Ascending aorta (tissue), 2 donors: ENCODE data around the gene TAX1BP3. TPM values are rescaled to one million over a fixed set of nuclear protein-coding genes. Genes with fewer than 3 reads are reported as not detected.
A peak's percentile ranks its signal among the peaks of the same experiment; 100 is the strongest.

Source experiments
- DNase-seq, 2 donors: peaks; one replicate each; pipeline ENCODE4 v3.0.0-alpha.2; 2019; ENCODE audit warnings: low spot score in 2 of 2
- H3K27ac ChIP-seq, 2 donors: fragments of 200-600 bp; sonication (generic); one replicate each; pipeline ENCODE4 v1.5.1; 2016 to 2017; ENCODE audit warnings: mild to moderate bottlenecking in 1 of 2
- H3K27me3 ChIP-seq: fragments of 200-600 bp; sonication (generic); one replicate; pipeline ENCODE4 v1.5.1; 2017
- H3K36me3 ChIP-seq, 2 donors: fragments of 200-600 bp; sonication (generic); one replicate each; pipeline ENCODE4 v1.5.1; 2016
- H3K4me1 ChIP-seq, 2 donors: fragments of 200-600 bp; sonication (generic); one replicate each; pipeline ENCODE4 v1.5.1; 2016 to 2017; ENCODE audit warnings: mild to moderate bottlenecking in 1 of 2
- H3K4me3 ChIP-seq, 2 donors: fragments of 200-600 bp; sonication (generic); one replicate each; pipeline ENCODE4 v1.5.1; 2016 to 2017; ENCODE audit warnings: mild to moderate bottlenecking in 1 of 2
- H3K9me3 ChIP-seq, 2 donors: fragments of 200-600 bp; sonication (generic); one replicate each; pipeline ENCODE4 v1.5.1; 2016
- intact Hi-C: fragments of 100-400 bp; cut with DNase I; formaldehyde crosslinking; loops from one replicate; pipeline ENCODE4 v1.15.1; 2023
- total RNA-seq: library from RNA; depleted of rRNA; stranded (reverse); fragments of >200 nt; gene quantifications from one replicate; pipeline ENCODE4 v1.1.0, GENCODE V29; 2016
- TF ChIP-seq, protein P1 (sequence below), 3 experiments: fragments of 200-600 bp in 2 of 3; fragments of 450-650 bp in 1 of 3; sonication (generic) in 2 of 3; IDR thresholded peaks; one replicate each; pipeline ENCODE4 v1.5.1; 2016 to 2019; ENCODE audit warnings: antibody characterized with exemption in 3 of 3, mild to moderate bottlenecking in 1 of 3, moderate library complexity in 1 of 3

Gene TAX1BP3
- total RNA-seq, 1 donor from 2014 or later = 165 TPM

GRCh38 chr17:3678821-3679530, 10.6 kb upstream of the TAX1BP3 start:
- no peak for DNase-seq
- H3K4me3 ChIP-seq = no peak overlapping the region
- H3K27ac ChIP-seq = no peak overlapping the region
- no peaks in the 10 kb centered on the region for H3K9me3 ChIP-seq
- no peaks in the 10 kb centered on the region for H3K27me3 ChIP-seq
- intact Hi-C loops = no loop called here
- H3K36me3 ChIP-seq = no peaks in the 10 kb centered on the region
- H3K4me1 ChIP-seq = no peaks in the 10 kb centered on the region
- TF ChIP-seq, protein P1, sequence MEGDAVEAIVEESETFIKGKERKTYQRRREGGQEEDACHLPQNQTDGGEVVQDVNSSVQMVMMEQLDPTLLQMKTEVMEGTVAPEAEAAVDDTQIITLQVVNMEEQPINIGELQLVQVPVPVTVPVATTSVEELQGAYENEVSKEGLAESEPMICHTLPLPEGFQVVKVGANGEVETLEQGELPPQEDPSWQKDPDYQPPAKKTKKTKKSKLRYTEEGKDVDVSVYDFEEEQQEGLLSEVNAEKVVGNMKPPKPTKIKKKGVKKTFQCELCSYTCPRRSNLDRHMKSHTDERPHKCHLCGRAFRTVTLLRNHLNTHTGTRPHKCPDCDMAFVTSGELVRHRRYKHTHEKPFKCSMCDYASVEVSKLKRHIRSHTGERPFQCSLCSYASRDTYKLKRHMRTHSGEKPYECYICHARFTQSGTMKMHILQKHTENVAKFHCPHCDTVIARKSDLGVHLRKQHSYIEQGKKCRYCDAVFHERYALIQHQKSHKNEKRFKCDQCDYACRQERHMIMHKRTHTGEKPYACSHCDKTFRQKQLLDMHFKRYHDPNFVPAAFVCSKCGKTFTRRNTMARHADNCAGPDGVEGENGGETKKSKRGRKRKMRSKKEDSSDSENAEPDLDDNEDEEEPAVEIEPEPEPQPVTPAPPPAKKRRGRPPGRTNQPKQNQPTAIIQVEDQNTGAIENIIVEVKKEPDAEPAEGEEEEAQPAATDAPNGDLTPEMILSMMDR (IDR thresholded peaks at IDR 0.05) = no peak

DNA sequence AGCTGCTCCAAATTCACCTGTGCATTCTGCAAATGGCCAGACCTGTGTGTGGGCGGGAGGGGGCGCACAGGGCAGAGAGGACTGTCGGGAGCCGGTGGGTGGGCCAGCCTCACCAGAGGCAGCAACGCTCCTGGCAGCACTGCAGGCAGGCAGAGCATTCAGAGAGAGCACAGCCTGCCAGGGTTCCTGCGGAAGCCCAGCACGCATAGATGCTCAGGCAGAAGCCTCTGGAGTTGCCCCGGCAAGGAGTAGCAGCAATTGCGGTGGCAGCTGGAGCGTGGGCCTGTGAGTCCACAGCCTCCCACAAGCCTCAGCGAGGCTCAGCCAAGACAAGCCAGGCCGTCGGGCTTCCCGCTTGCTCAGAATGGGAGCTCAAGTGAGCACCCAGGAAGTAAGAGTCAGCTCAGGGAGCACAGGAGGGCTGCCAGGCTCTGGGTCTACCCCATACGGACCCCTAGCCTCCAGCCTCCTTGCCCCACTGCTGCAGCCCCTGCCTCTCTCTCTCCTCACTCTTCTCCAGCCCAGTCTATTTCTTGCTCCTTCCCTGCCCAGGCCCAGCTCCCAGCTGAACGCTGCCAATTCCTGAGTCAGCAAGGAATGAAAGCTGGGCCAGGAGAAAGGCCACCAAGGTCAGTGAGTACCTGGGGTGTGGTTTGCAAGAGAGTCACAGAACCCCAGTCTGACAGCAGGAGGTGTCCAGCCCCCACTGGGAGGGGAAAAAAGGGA, 9.9 kb upstream of the TAX1BP3 start:
- Histone ChIP-seq H3K36me3 (no peaks in the 10 kb centered on the region), H3K9me3 (no peaks in the 10 kb centered on the region), H3K4me3 (no peak overlapping the region), H3K4me1 (no peaks in the 10 kb centered on the region), H3K27me3 (no peaks in the 10 kb centered on the region), H3K27ac (no peak overlapping the region)
- TF ChIP-seq, protein P1 (IDR thresholded peaks at IDR 0.05) = no peak
- intact Hi-C loops = no loop called here
- no peak for DNase-seq

DNA sequence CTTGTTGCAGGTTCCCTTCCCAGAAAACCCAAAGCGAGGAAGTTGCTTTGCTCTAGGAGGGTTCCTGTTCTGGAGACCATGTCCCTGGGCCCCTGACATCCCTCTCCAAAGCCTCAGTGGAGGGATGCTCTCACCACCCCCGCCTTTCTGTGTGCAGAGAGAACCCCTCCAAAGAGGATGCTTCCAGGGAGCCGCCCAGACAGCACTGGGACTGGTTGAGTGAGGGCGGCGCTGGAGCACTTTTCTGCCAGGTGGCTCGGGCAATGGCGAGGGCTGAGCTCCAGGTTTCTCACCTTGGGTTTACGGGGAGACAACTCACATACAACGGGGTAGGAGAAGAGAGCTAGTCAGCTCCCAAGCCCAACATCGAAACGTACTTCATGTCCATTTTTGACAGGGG, 7.5 kb upstream of the TAX1BP3 start:
- no peak for DNase-seq
- Histone ChIP-seq H3K27me3 (no peaks in the 10 kb centered on the region), H3K4me1 (no peaks in the 10 kb centered on the region), H3K4me3 (no peak overlapping the region), H3K36me3 (no peaks in the 10 kb centered on the region), H3K9me3 (no peaks in the 10 kb centered on the region), H3K27ac (no peak overlapping the region)
- intact Hi-C loops = no loop called here
- TF ChIP-seq, protein P1 (IDR thresholded peaks at IDR 0.05) = no peak

- no peaks in the 10 kb centered on the region for H3K9me3 ChIP-seq
- intact Hi-C loops = no loop called here
- peaks cover 7 to 9% of the 10 kb centered on the region in 2 donors for H3K4me1 ChIP-seq
- H3K4me3 ChIP-seq = no peak overlapping the region
- TF ChIP-seq, protein P1 (IDR thresholded peaks at IDR 0.05) = no peak
- H3K27me3 ChIP-seq = no peaks in the 10 kb centered on the region
- no peak overlapping the region for H3K27ac ChIP-seq
- no peak for DNase-seq
- H3K36me3 ChIP-seq = no peaks in the 10 kb centered on the region
Observed at GRCh38 chr17:3672571-3672970, 4.2 kb upstream of the TAX1BP3 start.

GRCh38 chr17:3669548-3669947, 1.2 kb upstream of the TAX1BP3 start:
- Histone ChIP-seq H3K4me1 (peaks cover 12 to 16% of the 10 kb centered on the region in 2 donors), H3K36me3 (peaks cover 3 to 5% of the 10 kb centered on the region in 2 donors), H3K9me3 (no peaks in the 10 kb centered on the region), H3K27ac (no peak overlapping the region), H3K4me3 (peak overlapping the region; percentile 86 to 99), H3K27me3 (no peaks in the 10 kb centered on the region)
- TF ChIP-seq, protein P1 (IDR thresholded peaks at IDR 0.05) = no peak
- intact Hi-C loops = loop anchor here (10.0 kb wide), 3 partner anchors 175 to 1275 kb away; partner anchors contain the start of gene NCBP3
- DNase-seq = no peak
